ENCODE measurements around the gene IPO5. TPM values are rescaled to one million over a fixed set of nuclear protein-coding genes. Genes with fewer than 3 reads are reported as not detected.

The IPO5 gene
- total RNA-seq, 1 donor from 2014 or later = 49.5 TPM

- H3K27ac ChIP-seq = no peak overlapping the region
- no peak for DNase-seq (ENCODE audit: low spot score in 2 of 2)
- H3K27me3 ChIP-seq = no peaks in the 10 kb centered on the region
- intact Hi-C loops (cut with DNase I) = loop anchor here (2.0 to 10.0 kb wide), 10 partner anchors 167 to 1926 kb away; partner anchors contain the start of genes FARP1, STK24 and UGGT2
- H3K36me3 ChIP-seq = peaks cover 4 to 5% of the 10 kb centered on the region in 2 donors
- peaks cover 0 to 16% of the 10 kb centered on the region in 2 donors for H3K4me1 ChIP-seq
- TF ChIP-seq CTCF (IDR thresholded peaks at IDR 0.05) = no peak
- no peaks in the 10 kb centered on the region for H3K9me3 ChIP-seq
- H3K4me3 ChIP-seq = peak overlapping the region; percentile 64 to 80
These were observed 24.5 kb downstream of the IPO5 start for GRCh38 chr13:97977982-97978381.

GRCh38 chr13:97978651-97979050 is 25.2 kb downstream of the IPO5 start:
- intact Hi-C loops (cut with DNase I) = loop anchor here (5.0 to 10.0 kb wide), 9 partner anchors 166 to 1926 kb away; partner anchors contain the start of genes FARP1, STK24 and UGGT2
- H3K4me3 ChIP-seq = peak overlapping the region in 1 of 2 donors; percentile 80
- no peak for TF ChIP-seq CTCF (IDR thresholded peaks at IDR 0.05)

GRCh38 chr13:97979051-97979450 is 25.6 kb downstream of the IPO5 start:
- peaks cover 0 to 16% of the 10 kb centered on the region in 2 donors for H3K4me1 ChIP-seq
- no peak for TF ChIP-seq CTCF (IDR thresholded peaks at IDR 0.05)
- H3K9me3 ChIP-seq = no peaks in the 10 kb centered on the region
- peaks cover 9 to 10% of the 10 kb centered on the region in 2 donors for H3K36me3 ChIP-seq
- intact Hi-C loops (cut with DNase I) = loop anchor here (5.0 to 10.0 kb wide), 9 partner anchors 166 to 1927 kb away; partner anchors contain the start of genes FARP1, STK24 and UGGT2
- no peak for DNase-seq (ENCODE audit: low spot score in 2 of 2)
- H3K27me3 ChIP-seq = no peaks in the 10 kb centered on the region
- no peak overlapping the region for H3K27ac ChIP-seq
- H3K4me3 ChIP-seq = peak overlapping the region in 1 of 2 donors; percentile 10

More at GRCh38 chr13:97978651-97979050, 25.2 kb downstream of the IPO5 start:
- Histone ChIP-seq H3K9me3 (no peaks in the 10 kb centered on the region), H3K4me1 (peaks cover 0 to 16% of the 10 kb centered on the region in 2 donors), H3K27me3 (no peaks in the 10 kb centered on the region), H3K27ac (no peak overlapping the region), H3K36me3 (peaks cover 9 to 10% of the 10 kb centered on the region in 2 donors)
- no peak for DNase-seq (ENCODE audit: low spot score in 2 of 2)

- Histone ChIP-seq H3K27ac (no peak overlapping the region), H3K4me1 (peaks cover 0 to 16% of the 10 kb centered on the region in 2 donors), H3K27me3 (no peaks in the 10 kb centered on the region), H3K36me3 (peaks cover 9 to 14% of the 10 kb centered on the region in 2 donors), H3K9me3 (no peaks in the 10 kb centered on the region), H3K4me3 (peak overlapping the region in 1 of 2 donors; percentile 10)
- no peak for DNase-seq (ENCODE audit: low spot score in 2 of 2)
- TF ChIP-seq CTCF (IDR thresholded peaks at IDR 0.05) = no peak
- intact Hi-C loops (cut with DNase I) = loop anchor here (5.0 to 10.0 kb wide), 9 partner anchors 165 to 1927 kb away; partner anchors contain the start of genes FARP1, STK24 and UGGT2
These were observed 26.1 kb downstream of the IPO5 start for GRCh38 chr13:97979556-97979955.

GRCh38 chr13:97982286-97982685 is 28.8 kb downstream of the IPO5 start:
- intact Hi-C loops (cut with DNase I) = no loop called here
- Histone ChIP-seq H3K27me3 (no peaks in the 10 kb centered on the region), H3K4me3 (no peak overlapping the region), H3K4me1 (peaks cover 0 to 10% of the 10 kb centered on the region in 2 donors), H3K36me3 (peaks cover 31 to 41% of the 10 kb centered on the region in 2 donors), H3K9me3 (no peaks in the 10 kb centered on the region), H3K27ac (no peak overlapping the region)
- no peak for TF ChIP-seq CTCF (IDR thresholded peaks at IDR 0.05)
- no peak for DNase-seq (ENCODE audit: low spot score in 2 of 2)

All from ascending aorta (tissue), 2 donors.